RWPE2 (cell line): Measurements from ENCODE around the gene KBTBD13.

Source experiments
- ATAC-seq: fragments of 200-7000 bp; cut with Tn5 transposase; 3 replicates; pipeline ENCODE4 v1.9.1; 2021; ENCODE audit warnings: low read depth
- DNase-seq: peaks from one replicate; pipeline ENCODE4 v3.0.0-alpha.2; 2020; ENCODE audit warnings: low spot score
- H3K27ac ChIP-seq: fragments of 450-650 bp; 2 replicates; pipeline ENCODE4 v1.5.1; 2017; ENCODE audit warnings: mild to moderate bottlenecking; ENCODE audit not compliant: poor library complexity, severe bottlenecking
- H3K27me3 ChIP-seq: fragments of 250-450 bp; sonication (Bioruptor Pico); 2 replicates; pipeline ENCODE4 v1.5.1; 2021; ENCODE audit warnings: mild to moderate bottlenecking, moderate library complexity; ENCODE audit not compliant: insufficient read depth, poor library complexity, severe bottlenecking
- H3K36me3 ChIP-seq: fragments of 250-450 bp; sonication (Bioruptor Pico); 2 replicates; pipeline ENCODE4 v1.5.1; 2020; ENCODE audit warnings: low read depth, mild to moderate bottlenecking, moderate library complexity
- H3K4me1 ChIP-seq: fragments of 250-450 bp; sonication (Bioruptor Pico); 2 replicates; pipeline ENCODE4 v1.5.1; 2021; ENCODE audit warnings: mild to moderate bottlenecking, moderate library complexity; ENCODE audit not compliant: insufficient read depth, poor library complexity, severe bottlenecking
- H3K4me3 ChIP-seq: fragments of 250-450 bp; sonication (Bioruptor Pico); 2 replicates; pipeline ENCODE4 v1.5.1; 2021; ENCODE audit warnings: mild to moderate bottlenecking, moderate library complexity; ENCODE audit not compliant: severe bottlenecking
- H3K9me3 ChIP-seq: fragments of 250-450 bp; sonication (Bioruptor Pico); 2 replicates; pipeline ENCODE4 v1.5.1; 2021; ENCODE audit warnings: mild to moderate bottlenecking, moderate library complexity; ENCODE audit not compliant: severe bottlenecking
- TF ChIP-seq, protein P1 (sequence below): fragments of 450-650 bp; IDR thresholded peaks from one replicate; pipeline ENCODE4 v1.5.1; 2017; ENCODE audit warnings: mild to moderate bottlenecking, moderate library complexity; ENCODE audit not compliant: poor library complexity, severe bottlenecking

KBTBD13 gene

DNA sequence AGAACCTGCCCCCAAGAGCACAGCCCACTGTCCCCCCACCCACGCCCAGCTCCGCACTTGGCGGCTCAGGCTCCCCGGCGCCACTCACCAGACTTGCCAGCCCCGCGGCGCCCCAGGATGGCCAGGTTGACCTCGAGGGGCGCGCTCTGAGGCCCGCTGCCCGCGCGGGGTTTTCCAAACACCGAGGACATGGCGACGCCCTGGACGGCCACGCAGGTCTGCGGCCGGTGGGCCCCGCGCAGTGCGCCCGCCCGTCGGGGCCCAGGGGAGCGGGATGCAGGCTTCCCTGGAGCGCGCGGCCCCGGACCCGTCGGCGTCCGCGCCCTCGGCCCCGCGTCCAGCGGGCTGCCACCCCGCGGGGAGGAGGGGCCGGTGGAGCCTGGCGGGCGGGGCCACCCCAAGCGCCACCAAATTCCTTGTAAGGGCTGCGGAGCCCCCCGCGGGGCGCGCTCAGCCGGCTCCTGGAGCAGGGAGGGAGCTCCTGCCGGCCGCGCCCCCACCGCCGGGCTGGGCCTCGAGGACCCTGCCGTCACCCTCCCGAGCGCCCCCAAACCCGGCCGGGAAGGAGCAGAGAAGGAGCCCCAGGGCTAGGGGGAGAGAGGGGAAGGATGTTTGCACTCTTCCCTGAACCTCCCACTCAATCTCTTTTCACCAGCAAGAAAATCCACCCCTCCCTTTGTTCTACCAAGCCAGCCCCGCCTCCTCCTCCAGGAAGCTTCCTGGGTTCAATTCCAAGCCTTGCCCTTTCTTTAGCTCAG lies 8.7 kb upstream of the KBTBD13 start, which contains the start of gene RASL12:
Gene RASL12, minus strand, starts transcription at position 347 of the 758 bp plus-strand sequence. Its CDS starts 156 bp downstream, at position 191.
- Histone ChIP-seq H3K4me3 (no peak within 1 kb of the TSS), H3K9me3 (no peaks in the 10 kb centered on the region), H3K36me3 (no peaks in the 10 kb centered on the region), H3K27ac (no peak within 1 kb of the TSS), H3K27me3 (peaks cover 30% of the 10 kb centered on the region), H3K4me1 (no peaks in the 10 kb centered on the region)
- TF ChIP-seq, protein P1, sequence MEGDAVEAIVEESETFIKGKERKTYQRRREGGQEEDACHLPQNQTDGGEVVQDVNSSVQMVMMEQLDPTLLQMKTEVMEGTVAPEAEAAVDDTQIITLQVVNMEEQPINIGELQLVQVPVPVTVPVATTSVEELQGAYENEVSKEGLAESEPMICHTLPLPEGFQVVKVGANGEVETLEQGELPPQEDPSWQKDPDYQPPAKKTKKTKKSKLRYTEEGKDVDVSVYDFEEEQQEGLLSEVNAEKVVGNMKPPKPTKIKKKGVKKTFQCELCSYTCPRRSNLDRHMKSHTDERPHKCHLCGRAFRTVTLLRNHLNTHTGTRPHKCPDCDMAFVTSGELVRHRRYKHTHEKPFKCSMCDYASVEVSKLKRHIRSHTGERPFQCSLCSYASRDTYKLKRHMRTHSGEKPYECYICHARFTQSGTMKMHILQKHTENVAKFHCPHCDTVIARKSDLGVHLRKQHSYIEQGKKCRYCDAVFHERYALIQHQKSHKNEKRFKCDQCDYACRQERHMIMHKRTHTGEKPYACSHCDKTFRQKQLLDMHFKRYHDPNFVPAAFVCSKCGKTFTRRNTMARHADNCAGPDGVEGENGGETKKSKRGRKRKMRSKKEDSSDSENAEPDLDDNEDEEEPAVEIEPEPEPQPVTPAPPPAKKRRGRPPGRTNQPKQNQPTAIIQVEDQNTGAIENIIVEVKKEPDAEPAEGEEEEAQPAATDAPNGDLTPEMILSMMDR: no peak
- ATAC-seq (0 out of 3 replicates have a peak, but pooled peaks have one; percentile 17), DNase-seq (peak; percentile 69)

DNA sequence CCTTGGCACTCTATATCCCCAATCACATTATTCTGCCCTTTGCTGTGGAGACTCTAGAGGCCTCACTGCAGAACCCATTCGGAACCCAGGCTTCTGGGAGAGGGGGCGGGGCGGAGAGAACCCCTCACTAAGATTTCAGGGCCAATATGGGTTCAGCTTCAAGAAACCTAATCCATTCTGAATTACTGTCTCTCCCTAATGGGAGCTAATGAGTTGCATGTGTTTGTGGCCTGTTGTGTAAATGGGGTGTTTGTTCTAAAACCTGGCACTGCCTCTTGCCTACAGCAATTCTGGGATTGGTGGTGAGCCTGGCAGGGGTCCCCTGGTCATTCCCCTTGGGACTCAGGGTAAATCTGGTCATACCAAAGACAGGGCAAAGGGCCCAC lies 8.2 kb upstream of the KBTBD13 start:
- H3K27me3 ChIP-seq: peaks cover 30% of the 10 kb centered on the region

DNA sequence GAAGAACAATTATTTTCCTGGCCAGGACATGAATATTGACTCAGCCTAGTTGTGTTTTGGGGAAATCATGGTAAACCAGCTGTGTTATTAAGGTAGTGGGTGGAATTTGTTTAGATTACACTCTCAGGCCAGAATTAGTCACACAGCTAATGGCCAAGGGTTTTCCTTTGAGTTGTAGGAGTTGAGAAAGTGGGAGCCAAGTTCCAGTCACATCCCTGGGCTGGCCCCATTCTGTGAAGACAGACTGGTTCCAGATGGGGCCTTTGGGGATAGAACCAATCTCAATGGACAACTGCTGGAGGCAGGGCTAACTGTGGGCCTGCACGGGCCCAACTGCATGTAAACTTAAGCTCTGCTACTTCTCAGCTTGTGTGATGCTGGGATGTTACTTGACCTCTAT lies 7.4 kb upstream of the KBTBD13 start:
- Histone ChIP-seq H3K36me3 (no peaks in the 10 kb centered on the region), H3K27ac (no peak overlapping the region), H3K4me1 (no peaks in the 10 kb centered on the region), H3K9me3 (no peaks in the 10 kb centered on the region), H3K27me3 (peaks cover 30% of the 10 kb centered on the region), H3K4me3 (no peak overlapping the region)
- ATAC-seq (0 out of 3 replicates have a peak, but pooled peaks have one; percentile 6), DNase-seq (no peak)
- TF ChIP-seq, protein P1: no peak

More for the DNA sequence above, 8.2 kb upstream of the KBTBD13 start:
- no peak overlapping the region for H3K27ac ChIP-seq
- no peak for ATAC-seq
- H3K36me3 ChIP-seq: no peaks in the 10 kb centered on the region
- no peaks in the 10 kb centered on the region for H3K4me1 ChIP-seq
- no peak for DNase-seq
- no peaks in the 10 kb centered on the region for H3K9me3 ChIP-seq
- H3K4me3 ChIP-seq: no peak overlapping the region
- TF ChIP-seq, protein P1: no peak

DNA sequence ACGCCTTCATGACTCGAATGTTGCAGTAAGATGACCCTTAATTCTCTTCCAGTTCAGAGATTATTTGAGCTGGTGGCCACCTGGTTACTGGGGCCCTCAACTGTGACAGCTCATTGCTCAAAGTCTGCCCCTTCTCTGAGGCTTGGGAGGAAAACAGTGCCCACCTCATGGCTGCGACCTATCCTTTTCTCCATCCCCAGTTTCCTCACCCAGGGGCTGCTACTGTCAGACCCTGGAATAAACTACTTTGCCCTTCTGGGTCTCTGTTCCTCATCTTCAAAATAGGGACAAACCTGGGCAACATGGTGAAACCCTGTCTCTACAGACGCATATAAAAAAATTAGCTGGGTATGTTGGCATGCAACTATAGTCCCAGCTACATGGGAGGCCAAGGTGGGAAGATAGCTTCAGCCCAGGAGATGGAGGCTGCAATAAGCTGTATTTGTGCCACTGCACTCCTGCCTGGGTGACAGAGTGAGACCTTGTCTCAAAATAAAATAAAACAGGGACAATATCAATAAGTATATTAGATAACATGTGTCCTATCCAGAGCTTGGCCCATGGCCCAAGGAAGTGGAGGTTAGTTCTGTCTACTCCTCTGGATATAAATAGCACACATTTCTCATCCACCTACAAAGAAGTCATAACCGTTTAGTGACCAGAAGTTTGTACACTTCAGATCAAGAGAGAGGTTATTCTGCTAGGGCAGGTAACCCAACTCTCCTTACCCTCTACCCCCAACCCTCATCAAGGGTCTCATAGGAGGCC lies 6.6 kb upstream of the KBTBD13 start:
- TF ChIP-seq, protein P1: no peak
- ATAC-seq (no peak), DNase-seq (no peak)
- Histone ChIP-seq H3K27me3 (peaks cover 30% of the 10 kb centered on the region), H3K4me1 (no peaks in the 10 kb centered on the region), H3K4me3 (no peak overlapping the region), H3K27ac (no peak overlapping the region), H3K9me3 (no peaks in the 10 kb centered on the region), H3K36me3 (no peaks in the 10 kb centered on the region)
